BJ (cell line): ENCODE data around the gene TCF4. TPM values are rescaled to one million over a fixed set of nuclear protein-coding genes. Genes with fewer than 3 reads are reported as not detected.

ENCODE experiments used
- CTCF ChIA-PET: fragments of 350-600 bp; formaldehyde crosslinking; extraction: SDS; loops from one replicate; lab custom pipeline; 2021; ENCODE audit warnings: antibody characterized with exemption, inconsistent platforms; lab: Yijun Ruan, JAX
- POLR2A ChIA-PET: fragments of 300-600 bp; sonication (Branson Sonifier 250); formaldehyde crosslinking; extraction: SDS; loops from one replicate; lab custom pipeline; 2021; ENCODE audit warnings: antibody characterized with exemption; lab: Charles Lee
- DNase-seq: peaks from one replicate; pipeline ENCODE4 v3.0.0-alpha.2; 2011; ENCODE audit warnings: low read depth
- H3K27me3 ChIP-seq: 2 replicates; pipeline ENCODE4 v1.6.0; 2011; ENCODE audit warnings: low read length; ENCODE audit not compliant: control insufficient read depth, insufficient read depth
- H3K36me3 ChIP-seq: 2 replicates; pipeline ENCODE4 v1.5.1; 2011; ENCODE audit warnings: low read length; ENCODE audit not compliant: control insufficient read depth, insufficient read depth
- H3K4me3 ChIP-seq: 2 replicates; pipeline ENCODE4 v1.5.1; 2011; ENCODE audit warnings: low read depth, mild to moderate bottlenecking, control low read depth, low read length
- CTCF ChIP-seq: IDR thresholded peaks from 2 replicates; pipeline ENCODE4 v1.5.1; 2011; ENCODE audit warnings: low read depth, mild to moderate bottlenecking, control low read depth, inconsistent platforms, low read length, moderate library complexity; ENCODE audit not compliant: insufficient read depth
- polyA minus RNA-seq: library from RNA; depleted of rRNA, polyadenylated mRNA; stranded (reverse); fragments of >200 nt; gene quantifications from 2 replicates; pipeline ENCODE4 v1.2.3, GENCODE V29; 2011; rRNA and poly(A)+ RNA removed
- polyA plus RNA-seq: library from polyadenylated mRNA; depleted of rRNA; stranded (reverse); fragments of >200 nt; gene quantifications from 2 replicates; pipeline ENCODE4 v1.2.3, GENCODE V29; 2011; rRNA removed

The TCF4 gene
- 65.8 and 68.3 TPM in 2 replicates for polyA plus RNA-seq
- polyA minus RNA-seq = 137 and 192 TPM in 2 replicates

GRCh38 chr18:55588111-55588869, at the start of gene TCF4:
TSS of gene TCF4 (minus strand) at chr18:55588192. CDS start at chr18:55587116, 1,076 bp downstream.
- POLR2A ChIA-PET = interaction anchor here (0.5 to 0.7 kb wide), 2 partner anchors 266 to 625 kb away, joined by 6 to 11 read pairs; no protein-coding TSS in a partner anchor
- Histone ChIP-seq H3K4me3 (peak within 1 kb of the TSS; percentile 74), H3K36me3 (no peaks in the 10 kb centered on the region), H3K27me3 (no peaks in the 10 kb centered on the region)
- no peak for DNase-seq
- CTCF ChIA-PET = interaction anchor here (0.7 to 0.9 kb wide), 2 partner anchors 171 to 173 kb away, joined by 3 to 4 read pairs; no protein-coding TSS in a partner anchor
- TF ChIP-seq CTCF = no peak

DNA sequence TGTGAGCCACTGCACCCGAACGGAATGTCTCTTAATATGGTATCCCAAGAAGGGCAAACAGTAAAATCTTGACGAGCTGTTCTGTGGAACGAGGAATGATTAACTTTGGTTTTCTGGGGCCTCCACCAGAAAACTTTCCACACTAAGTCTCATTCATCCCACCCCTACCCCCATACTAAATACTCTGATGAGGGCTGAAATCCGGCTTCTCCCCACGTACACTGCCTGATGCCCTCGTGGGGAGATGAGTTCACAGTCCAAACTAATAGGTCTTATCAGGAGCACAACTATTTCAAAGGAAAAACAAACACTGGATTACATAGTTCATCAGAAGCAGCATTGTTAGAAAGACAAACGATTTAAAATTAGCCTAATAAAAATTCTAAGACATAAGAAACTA, 49.2 kb upstream of the TCF4 start:
- Histone ChIP-seq H3K27me3 (no peaks in the 10 kb centered on the region), H3K36me3 (no peaks in the 10 kb centered on the region), H3K4me3 (no peak overlapping the region)
- CTCF ChIA-PET = no interaction called here
- DNase-seq = no peak
- TF ChIP-seq CTCF = no peak
- POLR2A ChIA-PET = no interaction called here

- ChIA-PET POLR2A (no interaction called here), CTCF (no interaction called here)
- no peak for DNase-seq
- Histone ChIP-seq H3K27me3 (no peaks in the 10 kb centered on the region), H3K36me3 (no peaks in the 10 kb centered on the region), H3K4me3 (no peak overlapping the region)
- TF ChIP-seq CTCF = no peak
Observed at GRCh38 chr18:55635439-55635838, 47.4 kb upstream of the TCF4 start.

DNA sequence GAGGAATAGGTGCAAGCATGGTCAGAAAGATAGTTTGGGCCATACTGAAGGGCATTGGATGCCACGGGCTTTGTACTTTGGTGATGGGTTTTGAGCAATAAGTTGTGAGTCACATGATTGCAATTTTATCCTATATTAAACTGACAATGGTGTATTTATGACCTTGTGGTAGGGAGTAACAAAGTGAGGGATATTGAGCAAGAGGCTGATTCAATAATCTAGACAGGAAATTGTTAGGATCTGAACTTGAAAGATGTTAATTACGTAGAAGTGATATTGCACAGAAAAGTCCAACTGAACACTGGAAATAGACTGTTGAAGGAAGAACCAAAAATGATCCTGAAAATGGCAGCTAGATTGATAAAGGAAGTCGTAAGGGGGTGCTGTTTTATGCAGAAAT, 46.6 kb upstream of the TCF4 start:
- Histone ChIP-seq H3K4me3 (no peak overlapping the region), H3K36me3 (no peaks in the 10 kb centered on the region), H3K27me3 (no peaks in the 10 kb centered on the region)
- no peak for TF ChIP-seq CTCF
- CTCF ChIA-PET = no interaction called here
- POLR2A ChIA-PET = no interaction called here
- peak; percentile 26 for DNase-seq

- Histone ChIP-seq H3K27me3 (no peaks in the 10 kb centered on the region), H3K36me3 (no peaks in the 10 kb centered on the region), H3K4me3 (no peak overlapping the region)
- no peak for DNase-seq
- no peak for TF ChIP-seq CTCF
- ChIA-PET CTCF (no interaction called here), POLR2A (no interaction called here)
Observed at GRCh38 chr18:55633032-55633431, 45.0 kb upstream of the TCF4 start.
